Mesenchymal stem cell (in vitro differentiated cells and primary cell): Measurements from ENCODE around the gene CHAC1.

Source experiments
- DNase-seq: peaks from one replicate; pipeline ENCODE4 v3.0.0-alpha.2; 2013
- H2AFZ ChIP-seq: one replicate; pipeline ENCODE4 v1.6.1; 2013; ENCODE audit warnings: low read depth, mild to moderate bottlenecking, control low read depth, inconsistent platforms, low read length, moderate library complexity
- H2AK5ac ChIP-seq: 2 replicates; pipeline ENCODE4 v1.6.1; 2013; ENCODE audit warnings: low read length, moderate library complexity, mild to moderate bottlenecking, inconsistent platforms; ENCODE audit not compliant: severe bottlenecking
- H2BK120ac ChIP-seq: one replicate; pipeline ENCODE4 v1.6.1; 2013; ENCODE audit warnings: low read depth, mild to moderate bottlenecking, inconsistent platforms, low read length, moderate library complexity
- H2BK12ac ChIP-seq, 2 experiments: one replicate each; pipeline ENCODE4 v1.6.1; 2013; ENCODE audit warnings: inconsistent platforms in 2 of 2, low read length in 2 of 2, mild to moderate bottlenecking in 2 of 2, moderate library complexity in 2 of 2, control low read depth in 1 of 2
- H2BK15ac ChIP-seq: one replicate; pipeline ENCODE4 v1.6.1; 2013; ENCODE audit warnings: mild to moderate bottlenecking, low read depth, inconsistent platforms; ENCODE audit not compliant: poor library complexity, severe bottlenecking
- H2BK5ac ChIP-seq: 2 replicates; pipeline ENCODE4 v1.6.1; 2013; ENCODE audit warnings: low read depth, mild to moderate bottlenecking, low read length, control low read depth, inconsistent platforms; ENCODE audit not compliant: poor library complexity, severe bottlenecking
- H3K14ac ChIP-seq, 2 experiments: one replicate each; pipeline ENCODE4 v1.6.1; 2013; ENCODE audit warnings: inconsistent platforms in 2 of 2, low read length in 2 of 2, control low read depth in 1 of 2, mild to moderate bottlenecking in 1 of 2, moderate library complexity in 1 of 2
- H3K18ac ChIP-seq, 2 experiments: one replicate each; pipeline ENCODE4 v1.6.1; 2013; ENCODE audit warnings: inconsistent platforms in 2 of 2, low read length in 2 of 2, control low read depth in 1 of 2, low read depth in 1 of 2, mild to moderate bottlenecking in 1 of 2
- H3K23ac ChIP-seq, 2 experiments: one replicate each; pipeline ENCODE4 v1.6.1; 2013; ENCODE audit warnings: inconsistent platforms in 2 of 2, low read length in 2 of 2, mild to moderate bottlenecking in 2 of 2, moderate library complexity in 2 of 2, control low read depth in 1 of 2
- H3K27ac ChIP-seq: 2 replicates; pipeline ENCODE4 v1.5.1; 2013; ENCODE audit warnings: mild to moderate bottlenecking, moderate library complexity, low read length, control low read depth, inconsistent platforms; ENCODE audit not compliant: poor library complexity, severe bottlenecking
- H3K27me3 ChIP-seq, 2 experiments: 2 replicates each; pipeline versions ENCODE4 v1.6.1 to v1.7.0; 2013; ENCODE audit warnings: low read length in 2 of 2, mild to moderate bottlenecking in 2 of 2, moderate library complexity in 2 of 2, control low read depth in 1 of 2, inconsistent platforms in 1 of 2; ENCODE audit not compliant: control insufficient read depth in 1 of 2, insufficient read depth in 1 of 2
- H3K36me3 ChIP-seq, 2 experiments: 2 replicates each; pipeline versions ENCODE4 v1.6.1 to v1.7.0; 2013; ENCODE audit warnings: low read length in 2 of 2, control low read depth in 1 of 2, inconsistent platforms in 1 of 2, low read depth in 1 of 2, mild to moderate bottlenecking in 1 of 2; ENCODE audit not compliant: insufficient read depth in 2 of 2, control insufficient read depth in 1 of 2
- H3K4ac ChIP-seq, 2 experiments: one replicate each; pipeline ENCODE4 v1.6.1; 2013; ENCODE audit warnings: inconsistent platforms in 2 of 2, low read length in 2 of 2, mild to moderate bottlenecking in 2 of 2, moderate library complexity in 2 of 2, control low read depth in 1 of 2, low read depth in 1 of 2
- H3K4me1 ChIP-seq: 2 replicates; pipeline ENCODE4 v1.6.1; 2013; ENCODE audit warnings: low read depth, low read length, control low read depth; ENCODE audit not compliant: control insufficient read depth, insufficient read depth
- H3K4me2 ChIP-seq: 2 replicates; pipeline ENCODE4 v1.6.1; 2013; ENCODE audit warnings: low read length, mild to moderate bottlenecking, inconsistent platforms; ENCODE audit not compliant: poor library complexity, severe bottlenecking
- H3K4me3 ChIP-seq, 2 experiments: 2 replicates each; pipeline versions ENCODE4 v1.5.1 to v1.7.0; 2013; ENCODE audit warnings: low read length in 2 of 2, mild to moderate bottlenecking in 2 of 2, control low read depth in 1 of 2, low read depth in 1 of 2; ENCODE audit not compliant: insufficient read depth in 1 of 2
- H3K79me1 ChIP-seq: replicated peaks from 2 replicates; pipeline ENCODE4 v1.6.1; 2013; ENCODE audit warnings: mild to moderate bottlenecking, control low read depth, low read length, inconsistent platforms; ENCODE audit not compliant: poor library complexity, severe bottlenecking
- H3K9ac ChIP-seq: 2 replicates; pipeline ENCODE4 v1.7.0; 2013; ENCODE audit warnings: mild to moderate bottlenecking, low read length, moderate library complexity
- H3K9me3 ChIP-seq: 2 replicates; pipeline ENCODE4 v1.7.0; 2013; ENCODE audit warnings: mild to moderate bottlenecking, low read length; ENCODE audit not compliant: control insufficient read depth
- H4K8ac ChIP-seq: one replicate; pipeline ENCODE4 v1.6.1; 2013; ENCODE audit warnings: inconsistent platforms, mild to moderate bottlenecking, low read length, moderate library complexity
- H4K91ac ChIP-seq: one replicate; pipeline ENCODE4 v1.6.1; 2013; ENCODE audit warnings: mild to moderate bottlenecking, low read length, inconsistent platforms
- WGBS: methylation state at CpG from one replicate; pipeline ENCODE4 v1.1.7; 2013; ENCODE audit warnings: mixed read lengths; 5-methylcytosine and 5-hydroxymethylcytosine counted together

Gene CHAC1

GRCh38 chr15:40914486-40914885 is 38.8 kb upstream of the CHAC1 start:
- WGBS: 77% methylated on average over 8 of the region's 8 CpGs

GRCh38 chr15:40915116-40915661 is 38.1 kb upstream of the CHAC1 start:
- no peak overlapping the region for H3K4me2 ChIP-seq
- H3K4me1 ChIP-seq: peaks cover 17% of the 10 kb centered on the region
- H3K23ac ChIP-seq: no peak overlapping the region
- no peak overlapping the region for H3K9ac ChIP-seq
- DNase-seq: no peak
- no peak overlapping the region for H3K27ac ChIP-seq
- H2BK5ac ChIP-seq: no peak overlapping the region
- H3K9me3 ChIP-seq: no peaks in the 10 kb centered on the region
- no peak overlapping the region for H3K18ac ChIP-seq
- peaks cover 9 to 30% of the 10 kb centered on the region in 2 experiments for H3K27me3 ChIP-seq
- peaks cover 0 to 4% of the 10 kb centered on the region in 2 experiments for H3K36me3 ChIP-seq
- no peaks in the 10 kb centered on the region for H3K79me1 ChIP-seq
- H3K4ac ChIP-seq: no peak overlapping the region
- 80% methylated on average over 6 of the region's 12 CpGs for WGBS
- H2AFZ ChIP-seq: no peak overlapping the region
- no peak overlapping the region for H2BK120ac ChIP-seq
- no peak overlapping the region for H4K8ac ChIP-seq
- H4K91ac ChIP-seq: no peak overlapping the region
- no peak overlapping the region for H2BK12ac ChIP-seq
- H3K4me3 ChIP-seq: no peak overlapping the region
- H2AK5ac ChIP-seq: no peak overlapping the region
- H2BK15ac ChIP-seq: no peak overlapping the region
- no peak overlapping the region for H3K14ac ChIP-seq

More at GRCh38 chr15:40914486-40914885, 38.8 kb upstream of the CHAC1 start:
- H2BK5ac ChIP-seq: no peak overlapping the region
- H2BK15ac ChIP-seq: no peak overlapping the region
- DNase-seq: no peak
- H3K27me3 ChIP-seq: peaks cover 9 to 24% of the 10 kb centered on the region in 2 experiments
- H3K9me3 ChIP-seq: no peaks in the 10 kb centered on the region
- no peak overlapping the region for H3K18ac ChIP-seq
- no peak overlapping the region for H3K9ac ChIP-seq
- H3K23ac ChIP-seq: no peak overlapping the region
- H3K27ac ChIP-seq: no peak overlapping the region
- H3K79me1 ChIP-seq: no peaks in the 10 kb centered on the region
- H2BK12ac ChIP-seq: no peak overlapping the region
- no peak overlapping the region for H4K91ac ChIP-seq
- no peak overlapping the region for H2AK5ac ChIP-seq
- H3K36me3 ChIP-seq: peaks cover 0 to 4% of the 10 kb centered on the region in 2 experiments
- H3K14ac ChIP-seq: no peak overlapping the region
- no peak overlapping the region for H4K8ac ChIP-seq
- no peak overlapping the region for H3K4me2 ChIP-seq
- no peak overlapping the region for H3K4me3 ChIP-seq
- no peak overlapping the region for H2AFZ ChIP-seq
- H3K4ac ChIP-seq: no peak overlapping the region
- no peak overlapping the region for H2BK120ac ChIP-seq
- peaks cover 22% of the 10 kb centered on the region for H3K4me1 ChIP-seq

- no peaks in the 10 kb centered on the region for H3K79me1 ChIP-seq
- H4K91ac ChIP-seq: no peak overlapping the region
- no peak overlapping the region for H3K18ac ChIP-seq
- H3K14ac ChIP-seq: no peak overlapping the region
- H3K9me3 ChIP-seq: no peaks in the 10 kb centered on the region
- H3K4me2 ChIP-seq: no peak overlapping the region
- H3K4ac ChIP-seq: no peak overlapping the region
- H2AFZ ChIP-seq: no peak overlapping the region
- no peak overlapping the region for H3K23ac ChIP-seq
- no peak overlapping the region for H3K27ac ChIP-seq
- H4K8ac ChIP-seq: no peak overlapping the region
- WGBS: 71% methylated on average over 6 of the region's 6 CpGs
- H3K4me3 ChIP-seq: no peak overlapping the region
- no peak for DNase-seq
- no peak overlapping the region for H2AK5ac ChIP-seq
- H3K4me1 ChIP-seq: peaks cover 17% of the 10 kb centered on the region
- H3K36me3 ChIP-seq: peaks cover 0 to 4% of the 10 kb centered on the region in 2 experiments
- no peak overlapping the region for H3K9ac ChIP-seq
- peaks cover 9 to 30% of the 10 kb centered on the region in 2 experiments for H3K27me3 ChIP-seq
- no peak overlapping the region for H2BK120ac ChIP-seq
- H2BK12ac ChIP-seq: no peak overlapping the region
- H2BK15ac ChIP-seq: no peak overlapping the region
- H2BK5ac ChIP-seq: no peak overlapping the region
Measured at GRCh38 chr15:40915679-40916078, 37.6 kb upstream of the CHAC1 start.

- Histone ChIP-seq H3K4ac (no peak overlapping the region), H2AFZ (no peak overlapping the region), H3K27ac (no peak overlapping the region), H3K36me3 (no peaks in the 10 kb centered on the region), H3K4me3 (no peak overlapping the region), H2BK120ac (no peak overlapping the region), H3K4me1 (peaks cover 14% of the 10 kb centered on the region), H2BK5ac (no peak overlapping the region), H3K79me1 (no peaks in the 10 kb centered on the region), H3K23ac (no peak overlapping the region), H3K18ac (no peak overlapping the region), H3K27me3 (peaks cover 9 to 39% of the 10 kb centered on the region in 2 experiments), H4K8ac (no peak overlapping the region), H3K9ac (no peak overlapping the region), H3K4me2 (no peak overlapping the region), H2AK5ac (no peak overlapping the region), H2BK15ac (no peak overlapping the region), H3K9me3 (no peaks in the 10 kb centered on the region), H4K91ac (no peak overlapping the region), H2BK12ac (no peak overlapping the region), H3K14ac (no peak overlapping the region)
- 66% methylated on average over 11 of the region's 11 CpGs for WGBS
- DNase-seq: no peak
Measured at GRCh38 chr15:40917585-40917984, 35.7 kb upstream of the CHAC1 start.
